ENCODE data around the gene MCF2L.

Gene MCF2L

GRCh38 chr13:112943309-112944125, 25.5 kb upstream of the MCF2L start:
- no peak for DNase-seq

GRCh38 chr13:112947796-112948195, 21.2 kb upstream of the MCF2L start:
- no peak for DNase-seq

DNA sequence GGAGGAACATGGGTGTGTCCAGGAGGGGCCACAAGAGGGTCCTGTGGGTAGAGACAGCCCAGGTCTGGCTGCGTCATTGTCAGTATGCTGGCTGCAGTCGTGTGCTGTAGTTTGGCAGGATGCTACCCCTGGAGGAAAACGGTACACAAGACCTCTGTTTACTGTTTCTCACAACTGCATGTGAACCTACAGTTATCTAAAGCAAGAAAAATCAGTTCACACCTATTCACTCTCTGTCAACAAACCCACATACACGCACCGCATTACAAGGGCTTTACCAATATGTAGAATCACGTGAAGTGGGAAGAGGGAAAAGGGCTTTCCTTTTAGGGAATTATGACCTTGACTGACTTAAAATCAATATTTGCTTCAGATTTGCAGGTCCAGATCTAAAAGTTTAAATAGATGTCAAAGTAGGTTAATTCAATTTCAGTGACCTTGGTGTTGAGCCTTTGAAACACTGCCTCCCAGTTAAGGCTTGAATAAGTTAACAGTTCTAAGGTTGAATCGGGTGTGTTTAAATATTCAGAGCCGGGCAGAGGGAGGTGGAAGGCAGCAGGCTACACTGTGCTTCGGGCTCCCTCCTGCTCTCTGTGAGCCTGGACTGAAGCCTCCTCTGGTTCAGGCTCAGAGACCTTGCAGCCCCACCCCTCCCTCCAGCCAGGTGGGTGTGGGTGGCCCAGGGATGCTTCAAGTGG, 17.2 kb upstream of the MCF2L start:
- no peak for DNase-seq

DNA sequence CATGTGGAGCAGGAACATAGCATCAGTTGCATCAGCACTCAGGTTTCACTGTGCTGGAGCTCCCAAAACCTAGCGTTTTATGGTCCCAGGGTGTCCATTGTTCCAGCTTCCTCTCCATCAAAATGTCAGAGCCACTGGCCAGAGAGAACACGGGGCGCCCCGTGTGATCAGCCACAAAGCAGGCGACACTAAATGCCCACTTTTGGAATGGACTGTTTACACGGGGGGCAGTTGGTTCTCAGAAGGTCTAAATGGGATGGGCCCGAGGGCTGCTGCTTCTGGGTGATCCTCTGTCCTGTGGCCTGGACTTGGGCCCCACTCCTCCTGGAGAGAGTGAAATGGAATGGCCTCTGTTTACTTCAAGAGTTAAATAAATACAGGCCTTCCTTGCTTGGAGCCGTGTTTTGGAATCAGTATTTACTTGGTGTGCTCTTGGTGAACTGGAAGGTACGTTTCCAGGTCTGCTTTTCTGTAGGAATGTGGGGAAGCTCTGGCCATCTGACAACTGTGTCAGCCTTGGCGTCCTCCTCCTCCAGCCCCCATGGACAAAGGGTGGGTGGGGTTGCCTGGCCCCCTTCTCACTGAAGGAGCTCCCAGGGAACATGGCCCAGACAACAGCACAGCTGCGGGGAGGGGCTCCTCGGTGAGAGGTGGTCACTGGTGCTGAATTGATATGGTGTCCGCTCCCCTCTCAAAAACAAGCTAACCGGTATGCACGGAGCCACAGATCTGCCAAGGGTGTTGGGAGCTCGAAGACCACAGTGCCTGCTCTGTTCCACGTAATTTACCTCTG, 16.1 kb upstream of the MCF2L start:
- no peak for DNase-seq

DNA sequence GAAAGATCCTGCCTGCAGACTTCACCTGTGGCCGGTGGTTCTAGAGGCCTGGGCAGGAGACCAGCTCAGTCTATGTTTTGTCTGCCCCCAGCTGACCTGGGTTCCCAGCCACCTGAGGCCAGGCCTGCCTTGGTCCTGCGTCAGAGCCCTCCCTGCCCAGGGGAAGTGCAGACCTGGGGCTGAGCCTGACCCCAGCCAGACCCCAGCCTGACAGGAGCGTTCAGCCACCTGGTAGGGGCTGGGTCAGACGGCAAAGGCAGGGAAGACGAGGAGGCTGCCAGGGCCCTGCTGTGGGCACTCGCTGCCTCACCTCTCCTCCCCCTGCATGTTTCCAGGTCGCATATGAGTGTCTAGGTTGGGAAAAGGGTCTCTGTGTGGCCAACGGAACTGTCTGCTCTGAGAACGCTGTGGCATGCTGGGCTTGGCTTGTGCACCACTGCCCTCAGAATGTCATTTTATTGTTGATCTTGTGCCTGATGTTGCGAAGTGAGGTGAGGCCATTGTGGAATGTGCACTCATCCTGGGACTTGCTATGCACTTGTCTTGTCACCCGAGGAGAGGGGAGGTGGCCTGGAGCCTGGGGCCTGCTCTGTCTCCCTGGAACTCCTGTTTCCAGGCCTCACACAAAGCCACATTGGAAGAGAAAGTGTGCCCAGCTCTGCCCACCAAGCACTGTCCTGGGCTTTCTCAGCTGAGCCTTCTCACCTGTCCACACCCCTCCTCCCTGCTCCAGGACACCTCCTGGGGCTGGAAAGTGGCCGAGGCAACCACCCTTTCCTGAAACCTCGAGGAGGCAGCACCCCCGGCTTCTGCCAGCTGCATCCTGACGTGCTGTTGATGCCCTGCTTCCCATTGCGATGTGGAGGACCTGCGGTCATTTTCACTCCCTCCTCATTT, 15.2 kb upstream of the MCF2L start:
- DNase-seq: no peak

GRCh38 chr13:112954488-112955270, 14.3 kb upstream of the MCF2L start:
- DNase-seq: no peak

- no peak for DNase-seq
Measured at GRCh38 chr13:112955271-112955937, 13.6 kb upstream of the MCF2L start.

DNA sequence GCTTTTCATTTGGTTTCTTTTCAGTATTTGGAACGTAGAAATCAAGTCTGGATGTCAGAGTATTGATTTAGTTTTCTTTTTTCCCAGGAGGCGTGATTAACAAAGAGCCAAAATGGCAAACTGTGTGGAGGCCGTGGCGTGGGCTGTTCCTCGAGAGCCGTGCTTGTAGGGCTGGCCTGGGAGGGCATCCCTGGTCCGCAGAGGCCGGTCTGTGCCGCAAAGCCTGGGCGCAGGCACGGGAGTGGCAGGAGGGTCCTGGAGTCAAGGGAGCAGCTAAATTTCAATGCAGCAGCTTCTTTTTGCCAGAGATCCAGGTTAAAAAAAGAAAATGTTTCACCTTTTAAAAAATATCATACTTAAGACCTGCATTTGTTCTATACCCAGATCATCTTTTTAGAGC, 13.1 kb upstream of the MCF2L start:
- DNase-seq: no peak

DNA sequence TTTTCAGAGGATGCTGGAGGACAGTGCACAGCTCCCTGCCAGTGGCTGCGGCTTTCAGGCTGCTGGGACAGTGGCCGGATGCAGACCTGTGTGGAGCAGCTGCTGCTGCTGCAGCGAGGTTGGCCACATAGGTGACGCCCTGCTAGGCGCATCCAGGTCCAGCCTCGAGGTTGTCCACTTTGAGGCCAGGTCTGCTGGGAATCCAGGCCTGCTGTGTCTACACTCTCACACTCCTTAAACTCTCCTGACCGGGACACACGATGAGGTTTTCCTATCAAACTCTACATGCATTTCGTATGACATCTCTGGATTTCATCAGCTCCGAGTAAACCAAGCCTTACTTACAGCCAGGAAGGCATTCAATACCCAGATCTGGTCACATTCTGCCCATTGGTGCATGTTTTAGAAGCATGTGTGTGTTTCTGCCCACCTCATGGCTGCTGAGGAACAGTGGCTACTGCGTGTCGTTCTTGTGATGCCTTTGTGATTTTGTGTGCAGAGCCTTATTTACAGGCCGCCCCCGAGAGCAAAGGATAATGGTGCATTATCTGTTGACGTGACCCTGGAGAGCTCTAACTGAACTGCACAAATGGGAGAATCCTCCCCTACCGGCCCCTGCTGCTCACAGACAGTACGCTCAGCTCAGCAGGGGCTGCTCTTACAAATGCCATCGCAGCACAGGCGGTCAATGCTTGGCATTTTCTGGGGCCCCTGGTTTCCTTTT, 12.3 kb upstream of the MCF2L start:
- DNase-seq: no peak

DNA sequence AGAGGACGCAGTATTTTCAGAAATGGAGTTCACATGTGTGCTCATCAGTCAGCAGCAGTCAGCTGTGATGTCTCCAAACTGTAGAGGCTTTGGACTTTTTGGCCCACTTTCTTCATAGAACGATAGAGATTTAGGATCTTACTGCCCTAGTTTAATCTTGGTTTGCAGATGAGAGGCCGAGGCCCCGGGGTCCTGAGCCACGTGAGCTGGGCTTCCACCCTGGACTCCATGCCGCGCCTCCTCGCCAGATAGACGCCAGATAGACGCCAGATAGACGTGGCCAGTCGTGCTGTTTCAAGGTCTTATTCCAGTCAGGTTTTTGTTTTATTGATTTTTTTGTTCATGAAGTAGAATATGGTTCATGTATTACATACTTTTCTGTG, 11.7 kb upstream of the MCF2L start:
- no peak for DNase-seq

DNA sequence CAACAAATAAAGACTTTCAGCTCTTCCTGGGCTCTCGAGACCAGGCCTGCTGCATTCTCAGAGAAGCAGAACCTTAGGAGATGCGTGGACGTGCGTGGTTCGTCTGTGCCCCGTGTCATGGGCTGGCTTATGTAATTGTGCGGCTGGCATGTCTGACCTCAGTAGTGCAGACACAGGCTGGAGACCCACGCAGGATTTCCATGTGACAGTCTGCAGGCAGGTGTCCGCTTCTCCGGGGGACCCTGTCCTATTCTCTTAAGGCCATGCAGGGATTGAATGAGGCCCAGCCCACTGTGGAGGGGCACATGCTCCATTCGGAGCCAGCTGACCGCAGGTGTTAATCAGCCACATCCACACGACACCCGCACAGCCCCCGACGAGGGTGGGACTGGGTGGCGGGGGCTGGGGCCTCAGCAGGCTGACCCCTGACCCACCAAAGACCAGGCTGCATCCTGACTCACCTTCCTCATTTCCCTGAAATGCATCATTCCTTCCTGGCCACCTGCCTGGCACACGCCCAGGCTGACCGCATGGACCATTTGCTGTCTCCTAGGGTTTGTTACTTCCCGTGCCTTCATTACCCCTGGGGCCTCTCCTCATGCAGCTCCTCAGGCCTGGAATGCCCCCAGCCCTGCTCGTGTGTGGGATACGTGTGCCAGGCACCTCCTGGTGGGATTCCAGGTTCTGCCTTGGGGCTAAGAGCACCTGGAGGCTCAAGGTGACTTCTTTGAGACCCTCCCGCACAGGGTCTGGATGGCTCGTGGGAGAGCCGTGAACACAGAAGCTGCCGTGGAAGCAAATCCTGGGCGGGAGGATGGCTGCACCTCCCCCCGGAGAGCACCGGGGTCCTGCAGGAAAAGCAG, 10.7 kb upstream of the MCF2L start:
- DNase-seq: no peak

DNA sequence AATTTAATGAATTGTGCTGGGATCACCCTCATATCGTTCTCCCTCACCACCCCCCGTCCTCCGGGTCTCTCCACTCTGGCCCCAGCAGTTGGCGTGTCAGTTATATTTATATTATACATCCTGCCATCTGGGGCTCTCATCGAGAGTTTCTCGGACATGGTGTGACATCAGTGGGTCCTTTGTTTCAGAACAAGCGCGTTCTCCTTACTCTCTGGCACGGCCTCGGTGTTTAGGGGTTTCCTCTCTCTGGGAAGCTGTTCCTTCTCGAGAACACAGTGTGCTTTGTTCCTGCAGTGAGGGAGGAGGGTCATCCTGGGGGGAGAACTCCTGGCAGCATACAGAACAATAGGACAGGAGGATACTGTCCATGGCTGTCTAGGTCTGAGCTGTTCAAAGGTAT, 9.8 kb upstream of the MCF2L start:
- DNase-seq: no peak

DNA sequence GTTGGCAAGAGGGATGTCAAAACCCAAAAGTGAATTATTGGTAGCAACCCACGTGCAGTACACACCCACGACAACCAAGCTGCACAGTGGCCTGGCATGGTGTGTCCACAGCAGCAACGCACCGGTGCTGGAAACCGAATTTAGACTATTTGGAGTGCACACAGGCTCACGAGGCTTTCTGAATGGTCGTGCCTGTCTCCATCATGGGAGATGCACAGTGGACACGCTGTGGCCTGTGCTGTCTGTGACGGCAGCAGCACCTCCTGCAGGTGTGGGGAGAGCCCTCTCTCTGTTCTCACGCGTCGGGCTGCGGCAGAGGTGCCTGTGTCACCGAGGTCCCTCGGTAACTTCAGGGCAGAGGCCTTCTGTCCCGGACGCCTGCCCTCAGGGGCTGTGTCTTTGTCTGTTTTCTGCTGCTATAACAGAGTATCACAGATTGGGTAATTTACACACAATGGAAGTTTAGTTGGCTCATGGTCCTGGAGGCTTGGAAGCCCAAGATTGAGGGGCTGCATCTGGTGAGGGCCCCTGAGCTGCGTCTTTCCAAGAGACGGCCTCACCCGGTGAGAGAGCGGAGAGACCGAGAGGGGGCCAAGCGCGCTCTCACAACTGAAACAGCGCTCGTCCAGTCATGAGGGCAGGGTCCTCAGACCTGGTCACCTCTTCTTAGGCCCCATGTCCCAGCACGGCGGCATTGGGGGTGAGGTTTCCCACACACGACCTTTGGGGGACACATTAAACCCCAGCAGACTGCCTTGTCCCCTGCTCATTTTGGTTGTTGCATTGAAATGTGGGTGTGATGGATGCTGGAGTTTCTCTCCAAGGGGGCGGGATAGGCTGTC, 9.1 kb upstream of the MCF2L start:
- DNase-seq: no peak

GRCh38 chr13:112960706-112961105, 8.3 kb upstream of the MCF2L start:
- DNase-seq: no peak

- DNase-seq: no peak
Measured at GRCh38 chr13:112961457-112962369, 7.3 kb upstream of the MCF2L start.

DNA sequence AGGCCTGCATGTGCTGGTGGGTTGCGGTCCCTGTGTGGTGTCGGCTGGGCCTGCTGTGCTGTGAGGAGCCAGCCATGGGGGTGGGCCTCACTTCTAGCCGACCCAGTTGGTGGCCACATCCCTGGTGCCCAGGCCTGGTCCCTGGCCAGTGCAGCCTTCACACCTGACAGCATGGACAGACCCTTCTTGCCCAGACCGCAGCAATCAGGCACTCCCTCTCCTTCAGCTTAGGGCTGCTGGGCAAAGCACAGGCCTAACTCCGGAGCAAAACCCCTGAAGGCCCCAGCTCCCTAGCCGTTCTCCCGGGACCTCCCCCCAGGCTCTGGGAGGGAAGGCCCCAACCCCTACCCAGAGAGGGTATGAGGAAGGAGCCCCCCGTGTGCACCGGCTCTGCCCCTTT, 6.6 kb upstream of the MCF2L start:
- no peak for DNase-seq

GRCh38 chr13:112962911-112963625, 5.9 kb upstream of the MCF2L start:
- no peak for DNase-seq

Measured in CD4-positive, alpha-beta T cell treated with Interferon gamma for 1 hour (primary cell).